Thymus (tissue), 14 donors: ENCODE results near the gene TAS2R1. TPM values are rescaled to one million over a fixed set of nuclear protein-coding genes. Genes with fewer than 3 reads are reported as not detected.

Experiments
- DNase-seq, 9 donors: peaks; one replicate each; pipeline ENCODE4 v3.0.0-alpha.2; 2013; ENCODE audit warnings: low spot score in 9 of 9, low read depth in 6 of 9, missing footprints in 1 of 9
- H3K27ac ChIP-seq, 2 donors: one replicate each; pipeline ENCODE4 v1.5.1; 2013; ENCODE audit warnings: control low read depth in 1 of 2, low read depth in 1 of 2, low read length in 1 of 2, mild to moderate bottlenecking in 1 of 2, moderate library complexity in 1 of 2
- H3K27me3 ChIP-seq, 2 donors: one replicate each; pipeline ENCODE4 v1.5.1; 2013; ENCODE audit warnings: low read length in 1 of 2; ENCODE audit not compliant: control insufficient read depth in 2 of 2, insufficient read depth in 1 of 2
- H3K36me3 ChIP-seq, 2 donors: one replicate each; pipeline ENCODE4 v1.5.1; 2013; ENCODE audit warnings: low read length in 1 of 2, mild to moderate bottlenecking in 1 of 2, moderate library complexity in 1 of 2; ENCODE audit not compliant: control insufficient read depth in 2 of 2, insufficient read depth in 2 of 2
- H3K4me1 ChIP-seq, 2 donors: one replicate each; pipeline ENCODE4 v1.5.1; 2013; ENCODE audit warnings: low read length in 2 of 2; ENCODE audit not compliant: control insufficient read depth in 2 of 2, insufficient read depth in 2 of 2
- H3K4me3 ChIP-seq, 2 donors: one replicate each; pipeline ENCODE4 v1.5.1; 2013; ENCODE audit warnings: low read length in 2 of 2, control low read depth in 1 of 2, mild to moderate bottlenecking in 1 of 2
- H3K9me3 ChIP-seq, 2 donors: one replicate each; pipeline ENCODE4 v1.5.1; 2013; ENCODE audit warnings: low read length in 1 of 2, mild to moderate bottlenecking in 1 of 2; ENCODE audit not compliant: control insufficient read depth in 2 of 2, insufficient read depth in 1 of 2
- WGBS: extraction: QIAGEN DNeasy Blood & Tissue Kit; methylation state at CpG from one replicate; pipeline ENCODE4 v1.1.7; 2013; 5-methylcytosine and 5-hydroxymethylcytosine counted together
- long read RNA-seq, 10 donors: transcript quantifications; one replicate each; lab custom pipeline, GENCODE V29; 2026
- polyA plus RNA-seq: library from polyadenylated mRNA; stranded (reverse); fragments of 200-250 nt; gene quantifications from one replicate; pipeline ENCODE4 v1.2.3, GENCODE V29; 2013
- total RNA-seq: library from RNA; stranded (reverse); fragments of 120-200 nt; gene quantifications from one replicate; pipeline ENCODE4 v1.2.4, GENCODE V29; 2013
- donor health status: healthy.

TAS2R1 gene
- total RNA-seq = not detected
- polyA plus RNA-seq = 0.05 TPM
- long read RNA-seq, donor 1 = 0 reads
- long read RNA-seq, donor 2 = 0 reads
- long read RNA-seq, donor 3 = 0 reads
- long read RNA-seq, donor 4 = 0 reads
- long read RNA-seq, donor 5 = 0 reads
- long read RNA-seq, donor 6 = 0 reads
- long read RNA-seq, donor 7 = 0 reads
- long read RNA-seq, donor 8 = 0 reads
- long read RNA-seq, donor 9 = 0 reads
- long read RNA-seq, donor 10 = 0 reads

GRCh38 chr5:9630251-9630650, at the start of gene TAS2R1:
Gene TAS2R1 (minus strand): TSS chr5:9630351. CDS start chr5:9630032, 319 bp downstream.
- 94% methylated on average over 1 of the region's 1 CpG for WGBS
- no peak for DNase-seq
- Histone ChIP-seq H3K4me3 (no peak within 1 kb of the TSS), H3K9me3 (no peaks in the 10 kb centered on the region), H3K27me3 (no peaks in the 10 kb centered on the region), H3K4me1 (no peaks in the 10 kb centered on the region), H3K36me3 (no peaks in the 10 kb centered on the region), H3K27ac (no peak within 1 kb of the TSS)

- Histone ChIP-seq H3K9me3 (no peaks in the 10 kb centered on the region), H3K36me3 (no peaks in the 10 kb centered on the region), H3K4me1 (no peaks in the 10 kb centered on the region), H3K4me3 (no peak overlapping the region), H3K27ac (no peak overlapping the region), H3K27me3 (no peaks in the 10 kb centered on the region)
- DNase-seq = no peak
- 0% methylated on average over 1 of the region's 1 CpG for WGBS
Observed at GRCh38 chr5:9670371-9670770, 40.2 kb upstream of the TAS2R1 start.

- Histone ChIP-seq H3K36me3 (no peaks in the 10 kb centered on the region), H3K27me3 (no peaks in the 10 kb centered on the region), H3K9me3 (no peaks in the 10 kb centered on the region), H3K4me3 (no peak overlapping the region), H3K4me1 (no peaks in the 10 kb centered on the region), H3K27ac (no peak overlapping the region)
- 91% methylated on average over 2 of the region's 2 CpGs for WGBS
- no peak for DNase-seq
Observed at GRCh38 chr5:9667906-9668305, 37.8 kb upstream of the TAS2R1 start.

- Histone ChIP-seq H3K27me3 (no peaks in the 10 kb centered on the region), H3K4me1 (no peaks in the 10 kb centered on the region), H3K36me3 (no peaks in the 10 kb centered on the region), H3K27ac (no peak overlapping the region), H3K9me3 (no peaks in the 10 kb centered on the region), H3K4me3 (no peak overlapping the region)
- 92% methylated on average over 6 of the region's 6 CpGs for WGBS
- no peak for DNase-seq
Observed at GRCh38 chr5:9663891-9664290, 33.7 kb upstream of the TAS2R1 start.

- Histone ChIP-seq H3K27ac (no peak overlapping the region), H3K4me1 (no peaks in the 10 kb centered on the region), H3K9me3 (no peaks in the 10 kb centered on the region), H3K4me3 (no peak overlapping the region), H3K36me3 (no peaks in the 10 kb centered on the region), H3K27me3 (no peaks in the 10 kb centered on the region)
- DNase-seq = no peak
- WGBS = 82% methylated on average over 6 of the region's 6 CpGs
Observed at GRCh38 chr5:9661316-9662015, 31.3 kb upstream of the TAS2R1 start.

GRCh38 chr5:9658706-9659105, 28.6 kb upstream of the TAS2R1 start:
- Histone ChIP-seq H3K27me3 (no peaks in the 10 kb centered on the region), H3K4me1 (no peaks in the 10 kb centered on the region), H3K27ac (no peak overlapping the region), H3K36me3 (no peaks in the 10 kb centered on the region), H3K9me3 (no peaks in the 10 kb centered on the region), H3K4me3 (no peak overlapping the region)
- DNase-seq = no peak
- 76% methylated on average over 2 of the region's 2 CpGs for WGBS

GRCh38 chr5:9657819-9658218, 27.7 kb upstream of the TAS2R1 start:
- no peak overlapping the region for H3K4me3 ChIP-seq
- H3K4me1 ChIP-seq = no peaks in the 10 kb centered on the region
- whole genome bisulfite sequencing = 89% methylated on average over 1 of the region's 1 CpG
- no peaks in the 10 kb centered on the region for H3K36me3 ChIP-seq
- DNase-seq = no peak
- H3K27ac ChIP-seq = no peak overlapping the region
- H3K27me3 ChIP-seq = no peaks in the 10 kb centered on the region
- H3K9me3 ChIP-seq = no peaks in the 10 kb centered on the region

GRCh38 chr5:9655641-9656040, 25.5 kb upstream of the TAS2R1 start:
- Histone ChIP-seq H3K27ac (no peak overlapping the region), H3K4me3 (no peak overlapping the region), H3K9me3 (no peaks in the 10 kb centered on the region), H3K36me3 (no peaks in the 10 kb centered on the region), H3K27me3 (no peaks in the 10 kb centered on the region), H3K4me1 (no peaks in the 10 kb centered on the region)
- no peak for DNase-seq
- WGBS = 77% methylated on average over 1 of the region's 1 CpG

GRCh38 chr5:9654886-9655285, 24.7 kb upstream of the TAS2R1 start:
- Histone ChIP-seq H3K4me3 (no peak overlapping the region), H3K9me3 (no peaks in the 10 kb centered on the region), H3K36me3 (no peaks in the 10 kb centered on the region), H3K27me3 (no peaks in the 10 kb centered on the region), H3K27ac (no peak overlapping the region), H3K4me1 (no peaks in the 10 kb centered on the region)
- DNase-seq = no peak
